ENCODE results near the gene SBSN. TPM values are rescaled to one million over a fixed set of nuclear protein-coding genes. Genes with fewer than 3 reads are reported as not detected.

The SBSN gene
- total and polyA plus RNA-seq, 2 experiments from 2014 or later: 0.19 TPM; not detected in 1

- DNase-seq (ENCODE audit: low spot score): no peak
- TF ChIP-seq CTCF (IDR thresholded peaks at IDR 0.05; ENCODE audit: poor library complexity): no peak
- TF ChIP-seq EZH2 (IDR thresholded peaks at IDR 0.05; ENCODE audit: borderline replicate concordance): no peak
- TF ChIP-seq EZH2phosphoT487 (IDR thresholded peaks at IDR 0.05; ENCODE audit: low read depth, severe bottlenecking, unreplicated experiment): no peak
- H3K27ac ChIP-seq: no peak overlapping the region
- no peak overlapping the region for H3K4me3 ChIP-seq
- H3K9me3 ChIP-seq (ENCODE audit: low read depth): no peaks in the 10 kb centered on the region
- H2AFZ ChIP-seq: no peak overlapping the region
- no peak overlapping the region for H3K4me2 ChIP-seq
- no peaks in the 10 kb centered on the region for H3K9me2 ChIP-seq (replicated peaks; ENCODE audit: insufficient read depth)
- WGBS (ENCODE audit: low lambda C conversion rate, missing lambda C conversion rate): 94% methylated on average over 12 of the region's 12 CpGs
- H3K79me2 ChIP-seq: peaks cover 13% of the 10 kb centered on the region
- no peaks in the 10 kb centered on the region for H3K27me3 ChIP-seq
- peaks cover 7% of the 10 kb centered on the region for H3K4me1 ChIP-seq (ENCODE audit: insufficient read depth)
- no peaks in the 10 kb centered on the region for H3K36me3 ChIP-seq (replicated peaks; ENCODE audit: insufficient read depth, low read depth)
- H4K20me1 ChIP-seq (ENCODE audit: insufficient read depth, poor library complexity, severe bottlenecking): no peaks in the 10 kb centered on the region
Observed at GRCh38 chr19:35539850-35540249, 11.7 kb upstream of the SBSN start.

- no peak overlapping the region for H3K27ac ChIP-seq
- TF ChIP-seq EZH2 (IDR thresholded peaks at IDR 0.05; ENCODE audit: borderline replicate concordance) (no peak), EZH2phosphoT487 (IDR thresholded peaks at IDR 0.05; ENCODE audit: low read depth, severe bottlenecking, unreplicated experiment) (no peak), CTCF (IDR thresholded peaks at IDR 0.05; ENCODE audit: poor library complexity) (no peak)
- 76% methylated on average over 6 of the region's 6 CpGs for WGBS (ENCODE audit: low lambda C conversion rate, missing lambda C conversion rate)
- no peak overlapping the region for H3K4me2 ChIP-seq
- H2AFZ ChIP-seq: no peak overlapping the region
- no peaks in the 10 kb centered on the region for H3K9me2 ChIP-seq (replicated peaks; ENCODE audit: insufficient read depth)
- H3K27me3 ChIP-seq: no peaks in the 10 kb centered on the region
- no peak for DNase-seq (ENCODE audit: low spot score)
- no peaks in the 10 kb centered on the region for H3K36me3 ChIP-seq (replicated peaks; ENCODE audit: insufficient read depth, low read depth)
- peaks cover 2% of the 10 kb centered on the region for H3K4me1 ChIP-seq (ENCODE audit: insufficient read depth)
- H3K79me2 ChIP-seq: peaks cover 8% of the 10 kb centered on the region
- no peak overlapping the region for H3K4me3 ChIP-seq
- H4K20me1 ChIP-seq (ENCODE audit: insufficient read depth, poor library complexity, severe bottlenecking): no peaks in the 10 kb centered on the region
- H3K9me3 ChIP-seq (ENCODE audit: low read depth): no peaks in the 10 kb centered on the region
Observed at GRCh38 chr19:35539314-35539713, 11.2 kb upstream of the SBSN start.

GRCh38 chr19:35534803-35535480 lies 6.8 kb upstream of the SBSN start:
- no peak overlapping the region for H3K4me2 ChIP-seq
- no peaks in the 10 kb centered on the region for H3K79me2 ChIP-seq
- H3K27me3 ChIP-seq: no peaks in the 10 kb centered on the region
- no peak for DNase-seq (ENCODE audit: low spot score)
- H3K4me1 ChIP-seq (ENCODE audit: insufficient read depth): no peaks in the 10 kb centered on the region
- H3K27ac ChIP-seq: no peak overlapping the region
- no peak overlapping the region for H3K4me3 ChIP-seq
- no peaks in the 10 kb centered on the region for H4K20me1 ChIP-seq (ENCODE audit: insufficient read depth, poor library complexity, severe bottlenecking)
- no peaks in the 10 kb centered on the region for H3K9me3 ChIP-seq (ENCODE audit: low read depth)
- H3K9me2 ChIP-seq (replicated peaks; ENCODE audit: insufficient read depth): no peaks in the 10 kb centered on the region
- no peak for TF ChIP-seq CTCF (IDR thresholded peaks at IDR 0.05; ENCODE audit: poor library complexity)
- TF ChIP-seq EZH2 (IDR thresholded peaks at IDR 0.05; ENCODE audit: borderline replicate concordance): no peak
- no peak for TF ChIP-seq EZH2phosphoT487 (IDR thresholded peaks at IDR 0.05; ENCODE audit: low read depth, severe bottlenecking, unreplicated experiment)
- no peaks in the 10 kb centered on the region for H3K36me3 ChIP-seq (replicated peaks; ENCODE audit: insufficient read depth, low read depth)
- no peak overlapping the region for H2AFZ ChIP-seq
- WGBS (ENCODE audit: low lambda C conversion rate, missing lambda C conversion rate): 82% methylated on average over 10 of the region's 10 CpGs

Data from hepatocyte (in vitro differentiated cells).